ENCODE measurements around the gene VN1R5. TPM values are rescaled to one million over a fixed set of nuclear protein-coding genes. Genes with fewer than 3 reads are reported as not detected.
A peak's percentile ranks its signal among the peaks of the same experiment; 100 is the strongest.

The VN1R5 gene
- total and polyA plus RNA-seq, 2 of the 13 experiments (the other 11 are each of a cell fraction or from before 2014, with no cell fraction given): not detected

GRCh38 chr1:247210376-247211117 lies 45.3 kb upstream of the VN1R5 start (continued):
- TF ChIP-seq HMGXB4 (CRISPR knock-in tag; IDR thresholded peaks at IDR 0.05; ENCODE audit: borderline replicate concordance in 1 of 2, low read depth in 1 of 2) (peak in 1 of 2 experiments; percentile 55; a peak in 1 of 4 replicates), ZNF329 (CRISPR knock-in tag; IDR thresholded peaks at IDR 0.05; ENCODE audit: low read depth) (no peak), ZBTB44 (CRISPR knock-in tag; IDR thresholded peaks at IDR 0.05) (no peak), NR2F6 (IDR thresholded peaks at IDR 0.05) (peak; percentile 35; the same call in 1 of the 2 replicates), NR2F6 (CRISPR knock-in tag; IDR thresholded peaks at IDR 0.05) (peak; percentile 15; the same call in 1 of the 2 replicates), ZNF724P (CRISPR knock-in tag; IDR thresholded peaks at IDR 0.05; ENCODE audit: borderline replicate concordance) (no peak), XRCC5 (optimal IDR thresholded peaks at IDR 0.05; ENCODE audit: low read length) (no peak), PAWR (CRISPR knock-in tag; IDR thresholded peaks at IDR 0.05; ENCODE audit: borderline replicate concordance) (no peak), ZNF564 (CRISPR knock-in tag; IDR thresholded peaks at IDR 0.05) (peak; percentile 64; the same call in 1 of the 2 replicates), CREBL2 (CRISPR knock-in tag; IDR thresholded peaks at IDR 0.05; ENCODE audit: borderline replicate concordance) (no peak), BCL6 (CRISPR knock-in tag; IDR thresholded peaks at IDR 0.05) (no peak), MATR3 (CRISPR knock-in tag; IDR thresholded peaks at IDR 0.05) (no peak), ZNF710 (CRISPR knock-in tag; IDR thresholded peaks at IDR 0.05; ENCODE audit: borderline replicate concordance) (no peak), RNF2 (conservative IDR thresholded peaks at IDR 0.05; ENCODE audit: low read depth) (no peak), TERF1 (CRISPR knock-in tag; IDR thresholded peaks at IDR 0.05) (no peak), ZNF652 (CRISPR knock-in tag; IDR thresholded peaks at IDR 0.05; ENCODE audit: borderline replicate concordance, low read depth) (no peak), ZMYM2 (CRISPR knock-in tag; IDR thresholded peaks at IDR 0.05) (no peak)
